Activated T-cell treated with anti-CD3 and anti-CD28 coated beads for 1 hour (primary cell): Measurements from ENCODE around the gene ELOVL2.

Experiments
- DNase-seq: peaks from one replicate; pipeline ENCODE4 v3.0.0-alpha.2; 2020; ENCODE audit warnings: low read depth

ELOVL2 gene

DNA sequence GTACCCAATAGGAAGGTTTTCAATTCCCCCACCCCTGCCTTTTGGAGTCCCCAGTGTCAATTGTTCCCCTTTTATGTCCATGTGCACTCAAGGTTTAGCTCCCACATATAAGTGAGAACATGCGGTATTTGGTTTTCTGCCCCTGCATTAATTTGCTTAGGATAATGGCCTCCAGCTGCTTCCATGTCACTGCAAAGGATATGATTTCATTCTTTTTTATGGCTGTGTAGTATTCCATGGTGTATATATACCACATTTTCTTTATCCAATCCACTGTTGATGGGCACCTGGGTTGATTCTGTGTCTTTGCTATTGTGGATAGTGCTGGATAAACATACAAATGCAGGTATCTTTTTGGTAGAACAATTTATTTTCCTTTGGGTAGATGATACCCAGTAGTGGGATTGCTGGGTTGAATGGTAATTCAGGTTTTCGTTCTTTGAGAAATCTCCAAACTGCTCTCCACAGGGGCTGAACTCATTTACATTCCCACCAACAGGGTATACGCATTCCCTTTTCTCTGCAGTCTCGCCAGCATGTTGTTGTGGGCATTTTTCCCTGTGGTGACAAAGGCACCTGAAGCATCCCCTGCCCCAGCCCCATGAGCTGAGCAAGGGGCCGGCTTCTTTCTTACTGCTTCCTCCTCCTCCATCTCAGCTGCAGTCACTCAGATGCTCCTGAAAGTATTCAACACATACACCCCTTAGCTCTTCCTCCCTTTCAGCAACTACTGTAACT, 66.7 kb downstream of the ELOVL2 start:
- DNase-seq: no peak

DNA sequence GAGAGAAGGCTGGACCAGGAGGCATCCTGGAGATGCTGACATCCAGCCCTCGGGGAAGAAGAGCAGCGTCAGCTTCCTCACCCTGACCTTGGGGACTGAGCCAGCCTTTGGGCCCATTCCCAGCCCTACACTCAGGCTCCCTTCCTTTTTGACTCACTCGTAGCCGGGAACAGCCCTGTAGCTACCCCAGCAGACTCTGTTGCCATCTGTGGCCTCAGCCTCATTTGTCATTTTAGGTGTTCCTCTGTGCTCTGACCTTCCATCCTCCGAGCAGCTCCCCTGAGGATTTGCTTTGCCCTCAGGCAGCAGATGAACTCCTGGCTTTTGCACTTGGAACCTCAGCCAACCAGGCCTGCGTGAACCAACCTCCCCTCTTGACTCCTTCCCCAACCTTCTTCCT, 67.5 kb downstream of the ELOVL2 start:
- DNase-seq: no peak

DNA sequence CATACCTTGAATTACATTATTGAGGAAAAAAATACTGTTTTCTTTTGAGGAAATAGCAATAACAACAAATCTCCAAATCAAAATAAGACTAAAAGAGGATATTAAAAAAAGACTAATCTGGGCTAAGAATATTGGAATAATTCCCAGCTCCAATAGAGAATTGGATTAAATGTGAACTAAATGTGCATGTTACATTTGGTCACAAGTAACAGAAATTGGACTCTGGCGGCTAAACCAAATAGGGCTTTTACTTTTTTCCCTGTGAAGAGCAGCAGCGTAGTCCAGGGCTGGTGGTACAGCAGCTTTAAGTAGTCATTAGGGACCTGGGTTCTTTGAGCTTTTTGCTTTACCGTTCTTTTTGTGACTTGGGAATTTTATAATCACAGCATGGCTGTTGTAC, 71.9 kb downstream of the ELOVL2 start:
- no peak for DNase-seq

GRCh38 chr6:10970731-10971130, 73.4 kb downstream of the ELOVL2 start:
- DNase-seq: no peak

DNA sequence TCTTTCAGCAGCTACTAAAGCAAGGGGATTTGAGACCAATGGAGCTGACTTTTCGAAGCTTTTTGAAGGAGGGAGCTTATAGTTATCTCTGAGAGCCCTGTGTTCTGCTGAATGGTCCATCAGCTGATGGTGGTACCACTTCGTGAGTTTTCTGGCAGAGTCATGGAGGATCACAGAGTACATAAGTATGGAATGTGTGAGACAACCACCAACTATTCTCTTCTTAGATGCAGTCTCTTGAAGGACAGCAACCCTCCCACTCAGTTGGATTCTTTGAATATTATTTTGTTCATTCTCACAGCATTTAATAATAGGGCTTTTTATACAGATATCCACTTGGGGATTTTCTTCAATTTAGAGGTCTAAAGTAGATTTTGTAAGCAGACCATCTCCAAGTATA, 75.3 kb downstream of the ELOVL2 start:
- no peak for DNase-seq

- no peak for DNase-seq
These were observed 79.4 kb downstream of the ELOVL2 start for GRCh38 chr6:10964684-10965083.

DNA sequence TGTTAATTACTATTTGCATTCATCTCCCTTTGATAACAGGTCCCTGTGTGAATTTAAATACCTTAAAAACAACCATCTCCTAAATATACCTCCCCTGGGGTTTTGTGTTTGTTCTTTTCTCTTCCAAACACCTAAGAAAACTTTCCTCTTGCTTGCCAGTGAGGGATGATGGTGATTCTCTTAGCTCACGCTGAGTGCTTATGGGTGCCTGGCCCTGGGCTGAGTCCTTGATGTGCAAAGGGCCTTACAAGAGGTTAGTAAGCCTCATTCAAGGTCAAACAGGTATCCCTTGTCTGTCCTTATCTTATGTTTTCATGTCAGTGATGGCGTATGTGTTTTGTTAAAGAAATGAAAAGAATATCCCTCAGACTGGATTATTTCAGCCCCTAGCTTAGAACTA, 81.0 kb downstream of the ELOVL2 start:
- no peak for DNase-seq

- no peak for DNase-seq
These were observed 81.4 kb downstream of the ELOVL2 start for GRCh38 chr6:10962673-10963072.

- no peak for DNase-seq
These were observed 82.3 kb downstream of the ELOVL2 start for GRCh38 chr6:10961837-10962236.

GRCh38 chr6:10960171-10960570, 83.9 kb downstream of the ELOVL2 start:
- DNase-seq: no peak

GRCh38 chr6:10957414-10957886, 86.7 kb downstream of the ELOVL2 start:
- DNase-seq: no peak

GRCh38 chr6:10956776-10957175, 87.3 kb downstream of the ELOVL2 start:
- no peak for DNase-seq

DNA sequence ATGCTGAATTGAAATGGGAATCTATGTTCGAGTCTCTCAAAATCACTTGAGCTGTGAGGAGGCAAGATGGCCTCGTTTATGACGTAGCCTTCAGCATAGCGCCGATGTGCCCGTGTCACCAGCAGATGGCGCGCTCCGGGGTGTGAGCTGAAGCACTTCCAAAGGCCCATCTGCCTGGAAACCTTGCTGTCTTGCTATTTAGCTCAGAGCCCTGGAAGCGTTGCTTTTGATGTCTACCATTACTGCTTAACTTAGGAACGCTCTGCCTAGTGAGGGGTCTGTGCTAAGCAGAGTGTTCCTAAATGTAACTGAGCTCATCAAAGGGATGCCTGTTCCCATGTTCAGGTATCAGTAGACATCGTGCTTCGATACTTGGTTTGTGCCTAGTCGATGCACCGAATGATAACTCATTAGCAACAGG, 89.5 kb downstream of the ELOVL2 start:
- DNase-seq: peak; percentile 45

DNA sequence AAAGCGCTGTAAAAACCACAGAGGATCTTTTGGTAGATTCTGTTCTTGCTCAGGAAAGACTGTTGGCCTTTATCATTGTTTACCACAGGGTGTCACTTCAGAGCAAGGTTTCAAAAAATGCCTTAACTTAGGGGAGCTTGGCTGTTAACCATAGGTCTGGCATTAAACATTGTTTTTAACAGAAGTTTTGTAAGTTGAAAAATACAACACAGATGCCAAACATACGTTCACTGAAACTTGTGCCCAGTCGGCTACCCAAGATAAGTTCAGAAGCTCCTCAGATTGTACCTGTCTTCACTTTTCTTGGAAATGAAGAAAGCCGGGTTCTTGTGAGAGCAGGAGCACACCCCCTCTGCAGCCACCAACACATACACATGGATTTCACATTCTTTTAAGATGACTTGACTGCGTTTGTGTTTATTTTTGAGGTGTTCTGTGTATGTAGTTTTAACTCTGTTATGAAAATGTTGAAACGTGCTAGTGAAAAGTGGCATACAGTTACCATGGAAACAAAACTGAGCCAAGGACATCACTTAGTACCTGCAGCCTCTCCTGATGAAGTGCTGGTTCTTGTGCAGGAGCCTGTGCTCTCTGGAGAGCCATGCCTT, 92.3 kb downstream of the ELOVL2 start:
- DNase-seq: no peak

DNA sequence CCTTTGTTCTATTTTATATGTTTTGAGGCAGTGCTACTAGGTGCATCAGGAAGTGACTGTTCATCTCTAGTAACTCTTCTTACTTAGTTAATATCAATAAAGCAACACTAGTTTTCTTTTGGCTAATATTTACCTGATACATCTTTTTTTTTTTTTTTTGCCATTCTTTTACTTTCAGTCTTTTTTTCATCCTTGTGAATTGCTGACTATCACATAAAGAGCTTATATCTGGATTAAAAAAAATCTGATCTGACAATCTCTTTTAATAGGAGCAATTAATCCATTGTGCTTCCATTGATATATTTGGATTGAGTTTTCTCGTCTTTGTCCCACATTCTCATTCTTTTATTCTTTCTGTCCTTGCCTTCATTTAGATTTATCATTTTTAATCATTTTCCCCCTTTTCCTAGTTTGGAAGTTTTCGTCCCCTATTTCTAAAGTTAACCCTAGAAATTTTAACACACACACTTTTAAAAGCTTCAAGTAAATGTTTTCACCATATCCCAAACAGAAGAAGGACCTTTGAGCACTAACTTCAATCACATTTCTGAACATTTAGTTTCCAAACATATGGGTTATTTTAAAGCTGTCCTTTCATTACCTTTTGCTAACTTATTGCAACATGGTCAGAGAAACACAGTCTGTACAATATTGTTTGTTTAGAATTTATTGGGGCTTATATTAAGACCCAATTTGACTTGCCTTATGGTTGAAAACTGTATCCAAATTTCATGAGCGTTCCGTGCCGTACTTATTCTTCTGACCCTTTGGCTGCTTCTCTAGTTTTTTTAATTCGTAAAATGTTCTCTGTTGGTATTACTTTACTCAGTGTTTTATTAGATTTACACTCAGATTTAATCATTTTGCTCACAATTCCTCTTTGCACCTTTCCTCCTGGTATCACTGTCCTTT, 94.3 kb downstream of the ELOVL2 start:
- DNase-seq: no peak

GRCh38 chr6:10947966-10948365, 96.1 kb downstream of the ELOVL2 start:
- DNase-seq: no peak

DNA sequence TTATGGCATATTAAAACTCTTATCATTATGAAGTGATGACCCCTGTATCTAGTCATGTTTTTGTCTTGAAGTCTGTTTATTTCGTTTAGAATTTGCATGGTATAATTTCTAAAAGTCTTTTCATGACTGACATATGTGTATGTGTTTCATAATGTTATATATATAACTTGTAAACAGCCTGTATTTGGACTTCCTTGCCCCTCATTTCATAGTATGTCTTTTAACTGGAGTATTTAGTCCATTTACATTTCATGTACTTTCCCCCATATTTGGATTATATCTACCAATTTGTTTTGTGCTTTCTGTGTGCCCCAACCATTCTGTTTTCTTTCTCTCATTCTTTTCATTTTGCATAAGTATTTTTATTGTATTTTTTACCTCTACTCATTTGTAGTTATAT, 98.3 kb downstream of the ELOVL2 start:
- DNase-seq: no peak

GRCh38 chr6:10939840-10940239, 104.3 kb downstream of the ELOVL2 start:
- no peak for DNase-seq

- no peak for DNase-seq
These were observed 111.0 kb downstream of the ELOVL2 start for GRCh38 chr6:10933126-10933525.
